Ramos (cell line): ENCODE results near the gene FMNL1.
"Not testable (repeated sequence)": the region's sequence is repeated elsewhere in the genome, so short reads cannot be mapped to it uniquely, and the experiment has no call there.

Source experiments
- in situ Hi-C: fragments of 300-500 bp; cut with MboI; formaldehyde crosslinking; loops from one replicate; pipeline ENCODE4 v1.14.3; 2022; ENCODE audit warnings: low sequenced_read_pairs; ENCODE audit not compliant: unreplicated experiment

The FMNL1 gene, protein sequence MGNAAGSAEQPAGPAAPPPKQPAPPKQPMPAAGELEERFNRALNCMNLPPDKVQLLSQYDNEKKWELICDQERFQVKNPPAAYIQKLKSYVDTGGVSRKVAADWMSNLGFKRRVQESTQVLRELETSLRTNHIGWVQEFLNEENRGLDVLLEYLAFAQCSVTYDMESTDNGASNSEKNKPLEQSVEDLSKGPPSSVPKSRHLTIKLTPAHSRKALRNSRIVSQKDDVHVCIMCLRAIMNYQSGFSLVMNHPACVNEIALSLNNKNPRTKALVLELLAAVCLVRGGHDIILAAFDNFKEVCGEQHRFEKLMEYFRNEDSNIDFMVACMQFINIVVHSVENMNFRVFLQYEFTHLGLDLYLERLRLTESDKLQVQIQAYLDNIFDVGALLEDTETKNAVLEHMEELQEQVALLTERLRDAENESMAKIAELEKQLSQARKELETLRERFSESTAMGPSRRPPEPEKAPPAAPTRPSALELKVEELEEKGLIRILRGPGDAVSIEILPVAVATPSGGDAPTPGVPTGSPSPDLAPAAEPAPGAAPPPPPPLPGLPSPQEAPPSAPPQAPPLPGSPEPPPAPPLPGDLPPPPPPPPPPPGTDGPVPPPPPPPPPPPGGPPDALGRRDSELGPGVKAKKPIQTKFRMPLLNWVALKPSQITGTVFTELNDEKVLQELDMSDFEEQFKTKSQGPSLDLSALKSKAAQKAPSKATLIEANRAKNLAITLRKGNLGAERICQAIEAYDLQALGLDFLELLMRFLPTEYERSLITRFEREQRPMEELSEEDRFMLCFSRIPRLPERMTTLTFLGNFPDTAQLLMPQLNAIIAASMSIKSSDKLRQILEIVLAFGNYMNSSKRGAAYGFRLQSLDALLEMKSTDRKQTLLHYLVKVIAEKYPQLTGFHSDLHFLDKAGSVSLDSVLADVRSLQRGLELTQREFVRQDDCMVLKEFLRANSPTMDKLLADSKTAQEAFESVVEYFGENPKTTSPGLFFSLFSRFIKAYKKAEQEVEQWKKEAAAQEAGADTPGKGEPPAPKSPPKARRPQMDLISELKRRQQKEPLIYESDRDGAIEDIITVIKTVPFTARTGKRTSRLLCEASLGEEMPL

DNA sequence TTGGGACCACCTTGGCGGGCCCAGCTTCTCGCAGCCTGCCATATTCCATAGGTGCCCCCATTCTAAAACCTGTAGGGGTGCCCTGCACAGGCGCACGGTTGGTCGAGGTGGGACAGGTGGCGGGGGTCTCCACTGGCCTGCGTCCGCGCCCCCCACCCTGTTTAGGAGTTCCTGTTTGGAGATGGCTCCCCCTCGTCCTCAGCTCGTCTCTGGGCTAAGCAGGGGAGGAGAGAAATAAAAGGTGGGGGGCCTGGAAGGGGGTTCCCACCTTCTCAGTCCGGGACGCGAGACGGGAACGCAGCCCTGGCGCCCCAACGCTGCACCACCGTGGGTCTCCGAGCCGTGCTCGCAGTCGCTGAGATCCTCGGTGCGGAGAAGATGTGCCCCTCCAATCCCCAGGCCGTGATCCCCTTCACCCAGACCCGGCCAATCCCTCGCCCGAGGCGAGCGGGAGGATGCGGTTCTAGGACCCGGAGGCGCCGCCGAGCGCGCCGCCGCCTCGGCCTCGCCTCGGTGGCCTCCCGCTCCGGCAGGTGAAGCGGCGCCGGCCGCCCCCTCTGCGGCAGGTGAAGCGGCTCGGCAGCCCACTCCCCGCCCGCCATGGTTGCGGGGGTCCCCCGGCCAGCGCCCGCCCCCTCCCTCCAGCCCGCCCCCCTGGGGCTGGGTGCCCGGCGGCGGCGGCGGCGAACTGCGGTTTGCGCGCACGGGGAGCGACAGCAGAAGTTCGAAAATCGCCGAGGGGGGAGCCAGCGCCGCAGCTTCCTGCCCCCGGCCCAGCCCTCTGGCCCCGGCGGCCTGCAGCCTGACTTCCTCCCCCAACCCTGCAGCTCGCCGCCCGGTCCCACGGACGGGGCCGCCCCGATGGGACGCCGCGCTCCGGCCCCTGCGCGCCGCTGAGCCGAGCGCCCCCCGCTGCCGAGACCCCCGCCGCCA, at the start of gene FMNL1:
TSS of gene FMNL1 (plus strand) at position 805 of the 933 bp plus-strand sequence. CDS start 240 bp downstream, outside the sequence.
- in situ Hi-C loops = loop anchor here (5.0 kb wide), 1 partner anchor 171 kb away; no protein-coding TSS in a partner anchor

DNA sequence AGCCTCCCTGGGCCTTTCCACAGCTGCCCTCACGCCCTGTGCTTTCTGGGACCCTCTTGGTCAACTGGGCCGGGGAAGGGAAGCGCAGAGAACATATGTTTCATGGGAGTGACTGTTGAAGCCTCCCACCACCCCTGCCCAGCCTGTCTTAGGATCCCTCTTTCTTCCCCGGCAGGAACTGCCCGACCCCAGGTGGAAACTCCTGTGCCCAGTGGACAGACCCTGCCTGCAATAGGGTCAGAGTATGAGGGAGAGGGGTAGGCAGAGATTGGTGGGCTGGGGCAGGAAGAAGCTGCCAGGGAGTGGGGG, 49.5 kb upstream of the FMNL1 start:
- in situ Hi-C loops = no loop called here

DNA sequence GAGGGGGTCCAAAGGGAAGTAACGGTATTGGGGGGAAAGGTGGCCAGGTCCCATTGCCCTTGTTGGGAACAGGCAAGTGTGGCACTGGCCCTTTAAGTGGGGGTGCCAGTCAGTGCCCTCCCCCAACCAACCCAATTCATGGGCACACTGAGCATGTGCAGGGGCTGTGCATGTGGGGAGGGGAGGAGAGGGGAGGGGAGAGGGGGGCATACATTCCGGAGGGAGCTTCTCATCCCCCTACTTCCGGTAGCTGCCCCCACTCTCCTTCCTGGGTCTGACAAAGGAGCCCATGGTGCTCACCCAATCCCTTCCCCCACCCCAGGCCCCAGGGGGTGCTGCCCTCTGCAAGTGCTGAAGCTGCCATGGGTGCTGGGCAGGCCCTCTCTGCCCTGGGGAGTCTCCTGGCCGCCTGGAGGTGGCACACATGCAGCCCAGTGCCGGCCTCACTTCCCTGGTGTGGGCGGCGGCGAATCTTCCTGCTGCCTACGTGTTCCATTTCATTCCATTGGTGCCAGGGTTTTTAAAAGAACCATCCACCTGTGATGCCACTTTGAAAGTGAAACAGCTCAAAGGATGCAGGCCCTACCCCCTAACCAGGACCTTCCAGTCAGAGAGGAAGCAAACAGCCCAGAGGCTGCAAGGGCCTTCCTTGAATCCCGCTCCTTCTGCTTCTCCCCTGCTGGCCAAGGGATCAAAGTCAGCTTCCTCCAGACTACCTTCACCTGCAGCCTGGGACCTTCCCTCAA, 49.0 kb upstream of the FMNL1 start:
- in situ Hi-C loops = no loop called here

DNA sequence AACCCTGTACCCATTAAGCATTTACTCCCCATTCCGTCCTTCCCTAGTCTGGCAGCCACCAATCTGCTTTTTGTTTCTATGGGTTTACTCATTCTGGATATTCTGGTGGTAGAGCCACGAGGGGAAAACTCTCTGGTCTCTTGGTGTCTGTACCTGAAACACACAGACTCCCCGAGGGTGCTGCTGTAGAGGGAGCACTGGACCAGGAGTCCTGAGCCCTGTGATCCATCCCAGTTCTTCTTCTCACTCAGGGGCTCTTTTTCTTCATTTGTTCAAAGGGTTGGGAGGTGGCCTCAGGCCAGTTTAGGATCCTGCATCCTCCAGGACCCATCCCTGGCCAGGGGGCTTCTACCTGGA, 45.9 kb upstream of the FMNL1 start:
- in situ Hi-C loops = no loop called here

DNA sequence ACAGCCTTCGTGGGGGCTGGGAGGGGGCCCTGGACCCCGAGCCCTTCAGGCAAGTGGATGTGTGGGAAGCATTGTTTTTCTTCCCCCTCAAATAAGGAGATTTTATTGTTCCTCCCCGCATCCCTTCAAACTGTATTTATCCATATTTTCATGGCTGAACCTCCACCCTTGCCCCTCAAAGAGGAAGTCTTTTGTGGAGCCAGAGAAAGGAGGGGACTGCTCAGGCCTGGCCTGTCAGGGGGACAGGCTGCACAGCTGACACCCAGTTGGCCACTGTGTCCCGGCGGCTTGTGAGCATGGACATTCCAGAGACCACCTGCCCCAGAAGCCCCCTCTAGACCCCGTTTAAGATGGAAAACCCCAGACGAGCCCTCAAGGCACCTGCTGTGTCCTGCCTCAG, 44.1 kb upstream of the FMNL1 start:
- in situ Hi-C loops = no loop called here

DNA sequence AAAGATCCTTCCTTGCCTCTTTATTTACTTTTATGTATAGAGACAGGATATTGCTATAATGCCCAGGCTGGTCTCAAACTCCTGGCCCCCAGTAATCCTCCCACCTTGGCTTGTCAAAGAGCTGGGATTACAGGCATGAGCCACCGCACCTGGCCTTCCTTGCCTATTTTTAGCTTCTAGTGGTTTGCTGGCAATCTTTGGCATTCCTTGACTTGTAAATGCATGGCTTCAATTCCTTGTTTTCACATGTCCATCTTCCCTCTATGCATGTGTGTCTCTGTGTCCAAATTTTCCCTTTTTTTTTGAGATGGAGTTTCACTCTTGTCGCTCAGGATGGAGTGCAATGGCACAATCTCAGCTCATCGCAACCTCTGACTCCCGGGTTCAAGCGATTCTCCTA, 37.5 kb upstream of the FMNL1 start:
- in situ Hi-C loops = no loop called here

DNA sequence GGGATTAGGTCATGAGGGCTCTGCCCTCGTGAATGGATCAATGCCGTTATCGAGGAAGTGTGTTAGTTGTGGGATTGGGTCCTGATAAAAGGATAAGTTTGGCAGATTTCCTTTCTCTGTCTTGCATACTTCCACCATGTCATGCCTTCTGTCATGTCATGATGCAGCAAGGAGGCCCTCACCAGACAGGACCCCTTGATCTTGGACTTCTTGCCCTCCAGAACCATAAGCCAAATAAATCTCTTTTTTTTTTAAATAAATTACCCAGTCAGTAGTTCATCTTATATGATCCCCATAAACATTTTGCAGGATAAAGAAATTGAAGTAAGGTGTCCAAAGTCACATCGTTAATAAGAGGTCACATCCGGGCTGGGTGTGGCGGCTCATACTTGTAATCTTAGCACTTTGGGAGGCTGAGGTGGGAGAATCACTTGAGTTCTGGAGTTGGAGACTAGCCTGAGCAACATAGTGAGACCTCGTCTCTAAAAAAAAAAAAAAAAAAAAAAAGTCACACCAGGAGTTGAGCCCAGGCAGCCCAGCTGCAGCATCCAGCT, 34.8 kb upstream of the FMNL1 start:
- in situ Hi-C loops = no loop called here

DNA sequence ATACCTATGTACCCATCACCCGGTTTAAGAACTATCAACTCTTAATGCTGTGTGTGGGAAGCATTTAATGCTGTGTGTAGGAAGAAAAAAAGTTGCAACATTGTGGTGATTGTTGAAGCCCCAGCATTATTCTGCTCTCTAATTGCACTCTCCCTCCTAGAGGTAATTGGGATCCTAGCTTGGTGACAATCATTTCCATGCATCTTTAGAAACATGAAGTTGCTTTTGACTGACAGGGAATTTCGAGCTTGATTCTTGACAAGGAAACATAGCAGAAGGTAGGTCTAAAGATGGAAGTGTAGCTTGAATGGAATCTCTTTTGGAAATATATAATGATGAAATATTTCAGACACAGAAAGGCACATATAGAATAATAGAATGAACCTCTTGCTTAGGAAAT, 32.7 kb upstream of the FMNL1 start:
- in situ Hi-C loops = no loop called here

DNA sequence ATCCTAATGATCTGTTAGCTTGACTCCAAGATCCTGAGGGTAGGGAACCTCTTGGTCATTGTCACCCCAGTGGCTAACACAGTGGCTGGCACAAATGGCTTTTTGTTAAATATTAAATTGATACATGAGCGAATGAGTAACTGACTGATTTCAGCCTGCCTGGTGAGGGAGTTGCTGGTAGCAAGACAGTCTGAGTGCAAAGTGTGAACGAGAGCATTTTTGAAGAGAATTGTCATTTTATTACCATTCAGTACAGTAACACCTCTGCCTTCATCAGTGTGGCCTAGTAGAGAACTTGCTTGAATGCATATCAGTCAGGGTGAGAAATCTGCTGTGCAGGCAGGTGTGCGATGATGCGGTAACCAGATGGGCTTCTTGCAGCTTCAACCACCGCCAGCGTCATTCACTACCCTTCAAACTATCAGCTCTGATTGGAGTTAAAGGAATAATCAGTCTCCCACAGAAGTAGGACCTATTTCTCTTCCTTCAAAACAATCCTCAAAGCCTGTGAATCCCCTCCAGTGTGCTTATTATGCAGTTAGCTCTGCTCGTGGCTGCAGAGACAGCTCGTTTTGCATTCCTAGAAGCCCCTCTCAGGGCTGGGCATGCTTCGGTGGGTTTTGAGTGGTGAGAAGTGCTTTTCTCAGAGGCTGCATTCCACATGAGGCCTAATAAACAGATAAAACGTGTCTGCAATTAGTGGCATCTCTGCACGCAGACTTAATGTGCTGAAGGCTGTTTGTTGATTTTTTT, 31.0 kb upstream of the FMNL1 start:
- in situ Hi-C loops = loop anchor here (10.0 kb wide), 1 partner anchor 46 kb away; the partner anchor contains the start of gene HEXIM1

DNA sequence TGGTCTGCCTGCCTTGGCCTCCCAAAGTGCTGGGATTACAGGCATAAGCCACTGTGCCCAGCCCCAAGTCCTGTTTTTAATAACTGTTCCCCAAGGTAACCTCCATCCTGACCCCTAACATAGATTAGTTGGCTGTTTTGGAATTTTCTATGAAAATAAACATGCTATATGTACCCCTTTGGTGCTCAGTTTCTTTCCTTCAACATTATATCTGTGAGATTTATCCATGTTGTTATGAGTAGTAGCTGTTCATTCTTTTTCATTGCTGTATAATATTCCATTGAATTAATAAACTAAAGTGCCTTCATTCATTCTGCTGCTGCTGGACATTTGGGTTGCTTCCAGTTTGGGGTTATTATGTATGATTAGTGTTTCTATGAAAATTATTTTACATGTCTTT, 26.3 kb upstream of the FMNL1 start:
- in situ Hi-C loops = loop anchor here (5.0 to 10.0 kb wide), 2 partner anchors 33 to 51 kb away; partner anchors contain the start of genes HEXIM1 and HEXIM2

DNA sequence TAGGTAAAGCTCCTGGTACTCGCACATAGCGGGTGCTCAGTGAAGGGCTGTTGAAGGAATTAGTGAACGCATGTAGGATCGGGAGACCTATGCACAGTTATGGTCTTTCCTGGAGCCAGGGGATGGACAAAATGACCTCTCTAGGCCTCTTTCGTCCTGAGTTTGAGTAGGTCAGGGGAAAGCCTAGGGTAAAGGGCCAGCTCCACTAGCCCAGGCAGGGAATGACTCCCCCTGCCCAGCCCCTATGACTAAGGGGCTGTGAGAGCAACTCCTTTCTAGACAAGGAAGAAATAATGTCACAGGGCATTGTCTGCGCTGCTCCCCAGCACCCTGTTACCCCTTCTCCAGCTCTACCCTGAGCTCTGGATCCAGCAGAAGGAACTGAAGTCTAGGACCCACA, 24.6 kb upstream of the FMNL1 start:
- in situ Hi-C loops = loop anchor here (5.0 to 10.0 kb wide), 2 partner anchors 35 to 52 kb away; partner anchors contain the start of genes HEXIM1 and HEXIM2

DNA sequence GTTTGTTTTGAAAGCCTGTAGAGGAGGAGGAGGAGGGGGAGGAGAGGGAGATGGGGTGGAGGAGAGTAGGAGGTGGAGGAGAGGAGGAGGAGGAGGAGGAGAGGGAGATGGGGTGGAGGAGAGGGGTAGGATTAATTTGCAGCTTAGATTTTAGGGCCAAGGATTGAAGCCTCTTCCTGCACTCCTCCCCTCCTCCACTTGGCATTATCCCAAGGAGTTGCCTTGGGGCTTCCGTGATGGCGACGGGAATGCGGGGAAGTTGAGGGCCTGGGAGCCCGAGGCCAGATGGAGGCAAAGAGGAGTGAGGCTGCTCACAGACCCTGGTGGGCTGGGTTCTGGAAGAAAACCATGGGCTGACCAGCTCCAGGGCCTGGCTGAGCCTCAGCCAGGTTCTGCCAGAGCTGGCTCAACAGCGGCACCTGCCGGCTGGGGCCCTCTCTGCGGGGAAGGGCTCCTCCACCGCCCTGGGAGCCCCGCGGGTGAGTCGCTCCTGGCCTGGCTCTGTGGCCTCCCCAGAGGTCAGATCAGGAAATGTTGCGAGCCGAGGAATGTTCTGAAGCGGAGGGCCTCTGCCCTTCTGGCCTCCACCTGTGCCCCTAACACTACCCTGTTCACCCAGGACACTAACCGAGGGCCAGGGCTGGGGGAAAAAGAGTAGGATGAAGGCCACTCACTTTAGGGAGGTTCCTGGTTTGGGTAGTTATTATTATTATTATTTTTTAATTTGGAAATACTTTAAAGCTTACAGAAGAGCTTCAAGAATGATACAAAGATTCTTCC, 23.9 kb upstream of the FMNL1 start:
- in situ Hi-C loops = loop anchor here (5.0 to 10.0 kb wide), 2 partner anchors 35 to 53 kb away; partner anchors contain the start of genes HEXIM1 and HEXIM2

DNA sequence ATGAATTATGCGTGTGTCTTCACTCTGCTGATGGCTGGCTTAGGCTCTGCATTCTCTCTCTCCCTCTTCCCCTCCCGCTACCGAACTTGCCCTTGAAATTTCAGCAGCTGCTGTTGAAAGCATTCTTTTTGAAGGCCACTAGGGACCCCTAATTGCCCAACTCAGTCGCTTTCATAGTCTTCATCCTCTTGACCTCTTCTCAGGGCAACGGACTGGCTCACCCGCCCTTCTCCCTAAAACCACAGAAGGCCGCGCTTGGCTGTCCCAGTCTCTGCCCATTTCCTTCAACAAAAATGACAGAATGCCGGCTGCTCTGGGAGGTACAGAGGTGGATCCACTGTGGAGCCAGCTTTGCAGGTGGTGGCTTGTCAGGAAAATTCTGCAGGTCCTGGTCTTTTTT, 21.0 kb upstream of the FMNL1 start:
- in situ Hi-C loops = no loop called here

DNA sequence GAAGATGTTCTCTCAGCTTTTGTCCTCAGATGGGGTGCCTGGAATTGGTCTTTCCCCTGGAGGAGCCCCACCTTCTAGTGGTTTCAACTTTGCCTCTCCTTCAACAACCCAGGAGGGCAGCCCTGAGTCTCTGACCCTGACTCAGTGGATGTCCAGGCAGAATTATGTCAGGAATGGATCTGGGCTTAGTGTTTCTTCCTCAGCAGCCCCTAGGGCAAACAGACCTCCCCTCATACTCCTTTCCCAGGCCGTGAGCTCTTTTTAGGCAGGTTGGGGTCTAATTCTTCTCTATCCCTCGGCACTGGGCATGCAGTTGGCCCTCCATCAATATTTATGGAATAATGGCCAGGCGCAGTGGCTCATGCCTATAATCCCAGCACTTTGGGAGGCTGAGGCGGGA, 20.2 kb upstream of the FMNL1 start:
- in situ Hi-C loops = no loop called here

DNA sequence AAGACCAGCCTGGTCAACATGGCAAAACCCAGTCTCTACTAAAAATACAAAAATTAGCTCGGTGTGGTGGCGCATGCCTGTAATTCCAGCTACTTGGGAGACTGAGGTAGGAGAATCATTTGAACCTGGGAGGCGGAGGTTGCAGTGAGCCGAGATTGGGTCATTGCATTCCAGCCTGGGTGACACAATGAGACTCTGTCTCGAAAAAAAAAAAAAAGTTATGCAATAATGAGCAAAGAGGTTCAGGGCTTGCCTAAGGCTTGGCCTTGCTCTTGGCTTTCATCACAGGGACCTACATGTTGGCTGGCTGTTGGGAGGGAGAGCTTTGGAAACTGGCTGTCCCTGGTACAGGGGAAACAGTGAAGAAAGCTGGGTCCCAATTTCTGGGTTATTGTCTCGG, 19.8 kb upstream of the FMNL1 start:
- in situ Hi-C loops = not testable (repeated sequence)

DNA sequence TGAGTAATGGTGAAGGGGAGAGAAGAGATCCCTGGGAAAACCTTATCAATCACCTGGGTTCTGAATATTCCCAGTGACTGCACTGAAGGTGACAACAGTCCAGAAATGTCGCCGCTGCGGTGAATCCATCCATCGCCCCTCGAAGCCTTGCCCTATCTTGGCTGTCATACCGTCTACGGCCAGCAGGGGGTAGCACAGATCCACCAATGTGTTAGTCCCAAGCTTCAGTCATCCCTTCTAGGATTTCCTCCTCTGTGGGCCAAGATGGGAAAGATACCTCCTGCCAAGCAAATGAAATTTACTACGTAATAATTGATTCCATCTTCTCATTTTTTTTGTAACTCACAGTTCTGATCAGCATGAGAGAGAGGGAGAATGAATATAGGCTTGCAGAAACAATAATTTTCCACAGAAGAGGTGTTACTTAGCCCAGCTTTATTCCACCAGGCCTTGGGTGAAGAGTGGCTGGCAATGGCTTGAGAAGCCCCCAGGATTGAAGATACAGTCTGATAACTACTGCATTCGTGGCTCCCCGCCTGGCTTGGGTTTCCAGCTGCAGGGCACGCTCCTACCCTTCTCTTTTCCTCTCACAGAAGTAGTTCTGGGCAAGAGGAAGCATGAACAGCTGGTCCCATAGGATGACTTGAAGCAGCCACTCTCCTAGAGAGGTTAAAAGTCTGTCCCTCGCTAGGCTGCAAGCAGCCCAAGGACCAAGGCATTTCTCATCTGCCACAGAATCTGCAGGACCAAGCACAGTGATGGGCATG, 2.6 kb upstream of the FMNL1 start:
- in situ Hi-C loops = no loop called here
